Measurements from ENCODE around the gene IFI44L. TPM values are rescaled to one million over a fixed set of nuclear protein-coding genes. Genes with fewer than 3 reads are reported as not detected.

The IFI44L gene
- total RNA-seq, 1 donor from 2014 or later, result 1.7 TPM

DNA sequence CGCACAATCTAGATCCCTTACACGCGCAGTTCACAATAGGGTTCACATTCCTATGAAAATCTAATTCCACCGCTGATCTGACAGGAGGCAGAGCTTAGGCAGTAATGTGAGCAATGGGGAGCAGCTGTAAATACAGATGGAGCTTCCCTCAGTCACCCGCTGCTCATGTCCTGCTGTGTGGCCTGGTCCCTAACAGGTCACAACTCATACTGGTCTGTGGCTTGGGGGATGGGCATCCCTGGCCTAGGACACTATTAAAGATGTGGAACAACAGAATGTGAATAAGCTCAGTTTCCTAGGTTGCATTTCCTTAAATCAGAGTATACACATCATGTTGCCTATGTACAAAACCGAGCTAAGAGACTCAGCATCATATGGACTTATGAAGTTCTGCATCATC lies 45.6 kb downstream of the IFI44L start:
- TF ChIP-seq POLR2AphosphoS5 (IDR thresholded peaks at IDR 0.05; ENCODE audit: insufficient read depth in 1 of 2, low read depth in 1 of 2), result no peak
- TF ChIP-seq, protein P1, sequence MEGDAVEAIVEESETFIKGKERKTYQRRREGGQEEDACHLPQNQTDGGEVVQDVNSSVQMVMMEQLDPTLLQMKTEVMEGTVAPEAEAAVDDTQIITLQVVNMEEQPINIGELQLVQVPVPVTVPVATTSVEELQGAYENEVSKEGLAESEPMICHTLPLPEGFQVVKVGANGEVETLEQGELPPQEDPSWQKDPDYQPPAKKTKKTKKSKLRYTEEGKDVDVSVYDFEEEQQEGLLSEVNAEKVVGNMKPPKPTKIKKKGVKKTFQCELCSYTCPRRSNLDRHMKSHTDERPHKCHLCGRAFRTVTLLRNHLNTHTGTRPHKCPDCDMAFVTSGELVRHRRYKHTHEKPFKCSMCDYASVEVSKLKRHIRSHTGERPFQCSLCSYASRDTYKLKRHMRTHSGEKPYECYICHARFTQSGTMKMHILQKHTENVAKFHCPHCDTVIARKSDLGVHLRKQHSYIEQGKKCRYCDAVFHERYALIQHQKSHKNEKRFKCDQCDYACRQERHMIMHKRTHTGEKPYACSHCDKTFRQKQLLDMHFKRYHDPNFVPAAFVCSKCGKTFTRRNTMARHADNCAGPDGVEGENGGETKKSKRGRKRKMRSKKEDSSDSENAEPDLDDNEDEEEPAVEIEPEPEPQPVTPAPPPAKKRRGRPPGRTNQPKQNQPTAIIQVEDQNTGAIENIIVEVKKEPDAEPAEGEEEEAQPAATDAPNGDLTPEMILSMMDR (IDR thresholded peaks at IDR 0.05), result no peak
- TF ChIP-seq POLR2A (IDR thresholded peaks at IDR 0.05), result no peak
- no peak for DNase-seq (ENCODE audit: extremely low spot score in 2 of 2)
- Histone ChIP-seq H3K27me3 (no peaks in the 10 kb centered on the region), H3K36me3 (peaks cover 0 to 4% of the 10 kb centered on the region in 2 donors), H3K9me3 (no peaks in the 10 kb centered on the region), H3K4me1 (no peaks in the 10 kb centered on the region), H3K27ac (no peak overlapping the region), H3K4me3 (no peak overlapping the region)
- intact Hi-C loops (cut with DNase I), result no loop called here

DNA sequence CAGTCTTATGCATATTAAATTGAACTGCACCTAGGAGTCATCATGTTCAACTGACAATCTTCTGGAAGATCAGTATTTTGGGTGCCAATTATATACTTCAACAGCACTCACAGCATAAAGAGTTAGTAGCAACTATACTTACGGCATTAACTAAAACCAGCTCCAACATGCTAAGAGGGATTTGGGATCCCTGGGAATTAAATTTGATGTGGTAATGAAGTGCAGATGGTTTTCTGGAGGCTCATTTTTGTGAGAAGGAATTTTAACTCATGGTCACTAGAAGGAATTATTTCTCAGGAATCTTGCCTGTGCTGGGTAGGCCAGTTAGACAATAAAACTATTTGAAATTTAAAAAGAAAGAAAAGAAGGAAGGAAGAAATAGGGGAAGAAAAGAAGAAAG lies 47.7 kb downstream of the IFI44L start:
- intact Hi-C loops (cut with DNase I), result no loop called here
- Histone ChIP-seq H3K27me3 (no peaks in the 10 kb centered on the region), H3K4me1 (no peaks in the 10 kb centered on the region), H3K4me3 (no peak overlapping the region), H3K36me3 (no peaks in the 10 kb centered on the region), H3K27ac (no peak overlapping the region), H3K9me3 (no peaks in the 10 kb centered on the region)
- DNase-seq (ENCODE audit: extremely low spot score in 2 of 2), result no peak
- TF ChIP-seq POLR2A (IDR thresholded peaks at IDR 0.05) (no peak), POLR2AphosphoS5 (IDR thresholded peaks at IDR 0.05; ENCODE audit: insufficient read depth in 1 of 2, low read depth in 1 of 2) (no peak)
- TF ChIP-seq, protein P1 (IDR thresholded peaks at IDR 0.05), result no peak

DNA sequence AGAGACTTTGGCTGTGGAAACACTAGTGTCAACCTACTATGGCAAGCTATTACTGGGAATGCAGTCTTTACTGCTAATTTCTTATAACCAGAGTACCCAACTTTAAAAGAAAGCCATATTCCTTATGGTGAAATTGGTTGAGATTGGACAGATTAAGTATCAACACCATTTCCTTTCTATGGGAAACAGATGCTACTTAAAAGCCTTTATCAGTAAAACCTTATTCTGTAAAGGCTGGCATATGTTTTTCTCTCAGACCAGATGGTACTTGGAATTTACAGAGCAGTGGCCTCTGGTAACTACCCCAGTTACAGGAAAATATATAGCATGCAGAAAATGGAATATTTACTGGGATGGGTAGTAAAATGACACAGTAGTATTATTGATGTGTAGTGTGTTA lies 48.2 kb downstream of the IFI44L start:
- no peaks in the 10 kb centered on the region for H3K36me3 ChIP-seq
- TF ChIP-seq, protein P1 (IDR thresholded peaks at IDR 0.05), result no peak
- TF ChIP-seq POLR2A (IDR thresholded peaks at IDR 0.05), result no peak
- TF ChIP-seq POLR2AphosphoS5 (IDR thresholded peaks at IDR 0.05; ENCODE audit: insufficient read depth in 1 of 2, low read depth in 1 of 2), result no peak
- intact Hi-C loops (cut with DNase I), result no loop called here
- H3K27ac ChIP-seq, result no peak overlapping the region
- no peaks in the 10 kb centered on the region for H3K4me1 ChIP-seq
- DNase-seq (ENCODE audit: extremely low spot score in 2 of 2), result no peak
- no peak overlapping the region for H3K4me3 ChIP-seq
- H3K9me3 ChIP-seq, result no peaks in the 10 kb centered on the region
- H3K27me3 ChIP-seq, result no peaks in the 10 kb centered on the region

DNA sequence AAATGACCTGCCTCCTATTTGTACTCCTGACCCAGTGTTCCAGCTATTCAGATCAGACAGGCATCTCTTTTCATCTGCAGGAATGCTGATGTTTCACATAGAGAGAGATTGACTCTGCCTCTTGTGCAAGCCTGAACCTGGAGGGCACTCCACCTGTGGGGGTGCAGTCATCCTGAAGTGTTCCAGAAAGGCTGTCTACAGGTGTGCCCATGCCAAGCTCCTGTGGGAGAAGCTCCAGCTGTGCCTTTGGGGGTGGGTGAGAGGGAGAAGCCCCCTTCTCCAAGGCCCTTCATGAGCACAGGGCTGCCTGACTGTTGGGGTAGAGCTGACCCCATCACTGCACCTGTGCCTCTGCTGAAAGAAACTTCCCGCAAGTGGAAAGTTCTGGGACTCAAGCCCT lies 52.2 kb downstream of the IFI44L start:
- DNase-seq (ENCODE audit: extremely low spot score in 2 of 2), result no peak
- Histone ChIP-seq H3K27ac (no peak overlapping the region), H3K9me3 (no peaks in the 10 kb centered on the region), H3K27me3 (no peaks in the 10 kb centered on the region), H3K4me1 (no peaks in the 10 kb centered on the region), H3K4me3 (no peak overlapping the region), H3K36me3 (no peaks in the 10 kb centered on the region)
- intact Hi-C loops (cut with DNase I), result loop anchor here (10.0 kb wide), 1 partner anchor 528 kb away; no protein-coding TSS in a partner anchor
- TF ChIP-seq POLR2AphosphoS5 (IDR thresholded peaks at IDR 0.05; ENCODE audit: insufficient read depth in 1 of 2, low read depth in 1 of 2) (no peak), POLR2A (IDR thresholded peaks at IDR 0.05) (no peak)
- TF ChIP-seq, protein P1 (IDR thresholded peaks at IDR 0.05), result no peak

DNA sequence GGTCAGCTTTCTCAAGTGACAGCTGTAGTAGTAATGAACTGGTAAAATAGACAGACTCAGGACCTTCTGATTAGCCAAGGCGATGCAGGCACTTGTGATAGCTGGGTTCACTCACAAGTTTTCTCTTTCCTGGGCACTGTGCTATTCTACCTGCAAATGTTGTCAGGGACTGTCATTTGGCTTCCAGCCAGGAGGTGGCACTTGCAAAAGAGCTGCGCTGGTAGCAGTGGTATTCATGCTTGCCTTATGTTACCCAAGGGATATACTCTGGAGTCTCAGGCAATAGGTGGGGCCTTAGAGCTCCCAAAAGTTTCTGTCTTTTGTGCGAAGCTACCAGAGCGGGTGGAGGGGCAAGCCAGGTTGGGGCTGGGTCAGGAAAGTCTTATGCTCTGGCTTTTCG lies 52.9 kb downstream of the IFI44L start:
- no peaks in the 10 kb centered on the region for H3K4me1 ChIP-seq
- no peak for DNase-seq (ENCODE audit: extremely low spot score in 2 of 2)
- no peak overlapping the region for H3K27ac ChIP-seq
- TF ChIP-seq POLR2A (IDR thresholded peaks at IDR 0.05) (no peak), POLR2AphosphoS5 (IDR thresholded peaks at IDR 0.05; ENCODE audit: insufficient read depth in 1 of 2, low read depth in 1 of 2) (no peak)
- H3K4me3 ChIP-seq, result no peak overlapping the region
- no peaks in the 10 kb centered on the region for H3K36me3 ChIP-seq
- intact Hi-C loops (cut with DNase I), result loop anchor here (10.0 kb wide), 1 partner anchor 528 kb away; no protein-coding TSS in a partner anchor
- no peaks in the 10 kb centered on the region for H3K9me3 ChIP-seq
- H3K27me3 ChIP-seq, result no peaks in the 10 kb centered on the region

Data from vagina (tissue), 2 donors.